Measurements from ENCODE around the gene ACADSB. TPM values are rescaled to one million over a fixed set of nuclear protein-coding genes. Genes with fewer than 3 reads are reported as not detected.

ACADSB gene
- total and polyA plus RNA-seq, 2 donors (not counting 1 experiment from before 2014, with no cell fraction given): 6.8 to 27.8 TPM

DNA sequence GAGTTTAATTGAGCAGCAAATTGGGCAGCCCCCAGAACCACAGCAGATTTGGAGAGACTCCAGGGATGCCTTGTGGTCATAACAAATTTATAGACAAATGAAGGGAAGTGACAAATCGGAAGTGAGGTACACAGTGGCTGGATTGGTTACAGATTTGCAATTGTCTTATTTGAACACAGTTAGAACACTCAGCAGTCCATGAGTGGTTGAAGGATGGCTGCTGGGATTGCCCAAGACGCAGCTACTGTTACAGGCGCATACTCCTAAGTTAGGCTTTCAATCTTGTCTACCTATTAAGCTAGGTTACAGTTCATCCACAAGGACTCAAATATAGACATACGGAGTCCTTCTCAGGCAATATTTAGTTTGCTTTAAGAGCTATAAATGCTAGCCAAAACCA, 7.4 kb downstream of the ACADSB start:
- Mint-ChIP-seq H3K9me3 (ENCODE audit: insufficient read depth) (no peaks in the 10 kb centered on the region), H3K4me3 (no peak overlapping the region), H3K27ac (no peak overlapping the region), H3K4me1 (no peaks in the 10 kb centered on the region), H3K27me3 (no peaks in the 10 kb centered on the region)
- POLR2A ChIA-PET: no interaction called here
- TF ChIP-seq, protein P1, sequence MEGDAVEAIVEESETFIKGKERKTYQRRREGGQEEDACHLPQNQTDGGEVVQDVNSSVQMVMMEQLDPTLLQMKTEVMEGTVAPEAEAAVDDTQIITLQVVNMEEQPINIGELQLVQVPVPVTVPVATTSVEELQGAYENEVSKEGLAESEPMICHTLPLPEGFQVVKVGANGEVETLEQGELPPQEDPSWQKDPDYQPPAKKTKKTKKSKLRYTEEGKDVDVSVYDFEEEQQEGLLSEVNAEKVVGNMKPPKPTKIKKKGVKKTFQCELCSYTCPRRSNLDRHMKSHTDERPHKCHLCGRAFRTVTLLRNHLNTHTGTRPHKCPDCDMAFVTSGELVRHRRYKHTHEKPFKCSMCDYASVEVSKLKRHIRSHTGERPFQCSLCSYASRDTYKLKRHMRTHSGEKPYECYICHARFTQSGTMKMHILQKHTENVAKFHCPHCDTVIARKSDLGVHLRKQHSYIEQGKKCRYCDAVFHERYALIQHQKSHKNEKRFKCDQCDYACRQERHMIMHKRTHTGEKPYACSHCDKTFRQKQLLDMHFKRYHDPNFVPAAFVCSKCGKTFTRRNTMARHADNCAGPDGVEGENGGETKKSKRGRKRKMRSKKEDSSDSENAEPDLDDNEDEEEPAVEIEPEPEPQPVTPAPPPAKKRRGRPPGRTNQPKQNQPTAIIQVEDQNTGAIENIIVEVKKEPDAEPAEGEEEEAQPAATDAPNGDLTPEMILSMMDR (IDR thresholded peaks at IDR 0.05): no peak
- TF ChIP-seq EZH2 (IDR thresholded peaks at IDR 0.05; ENCODE audit: borderline replicate concordance, insufficient read depth, low read depth, low read length, poor library complexity, severe bottlenecking): no peak
- ATAC-seq (ENCODE audit: low read depth) (no peak), DNase-seq (no peak)
- CTCF ChIA-PET: no interaction called here
- Histone ChIP-seq H4K20me1 (ENCODE audit: control insufficient read depth, insufficient read depth, low read length, poor library complexity, severe bottlenecking) (no peaks in the 10 kb centered on the region), H3K79me2 (ENCODE audit: control insufficient read depth, insufficient read depth, low read length) (peaks cover 8% of the 10 kb centered on the region), H3K36me3 (replicated peaks in 1 of 2; ENCODE audit: control extremely low read depth in 1 of 2, control insufficient read depth in 1 of 2, extremely low read depth in 1 of 2, insufficient read depth in 2 of 2, low read length in 1 of 2) (no peaks in the 10 kb centered on the region), H3K27me3 (replicated peaks in 1 of 4; ENCODE audit: control extremely low read depth in 1 of 4, control insufficient read depth in 3 of 4, insufficient read depth in 4 of 4, low read length in 3 of 4) (no peaks in the 10 kb centered on the region), H3K9ac (ENCODE audit: low read length) (no peak overlapping the region), H3K4me3 (ENCODE audit: control extremely low read depth in 1 of 5, extremely low read depth in 1 of 5, insufficient read depth in 1 of 5, low read depth in 2 of 5, low read length in 4 of 5) (no peak overlapping the region), H3K27ac (ENCODE audit: low read length in 2 of 2) (no peak overlapping the region), H3K4me1 (ENCODE audit: control insufficient read depth in 2 of 2, insufficient read depth in 2 of 2, low read length in 2 of 2) (no peaks in the 10 kb centered on the region), H3K9me3 (ENCODE audit: control extremely low read depth in 1 of 3, control insufficient read depth in 2 of 3, insufficient read depth in 1 of 3, low read length in 2 of 3) (no peaks in the 10 kb centered on the region), H2AFZ (ENCODE audit: insufficient read depth, low read depth, low read length, poor library complexity, severe bottlenecking) (no peak overlapping the region), H3K4me2 (replicated peaks; ENCODE audit: low read depth, low read length, poor library complexity, severe bottlenecking) (no peak overlapping the region)
- intact Hi-C loops (cut with micrococcal nuclease): no loop called here
- no CpG with 5 or more reads among the region's 4 CpGs for WGBS (ENCODE audit: insufficient coverage)

DNA sequence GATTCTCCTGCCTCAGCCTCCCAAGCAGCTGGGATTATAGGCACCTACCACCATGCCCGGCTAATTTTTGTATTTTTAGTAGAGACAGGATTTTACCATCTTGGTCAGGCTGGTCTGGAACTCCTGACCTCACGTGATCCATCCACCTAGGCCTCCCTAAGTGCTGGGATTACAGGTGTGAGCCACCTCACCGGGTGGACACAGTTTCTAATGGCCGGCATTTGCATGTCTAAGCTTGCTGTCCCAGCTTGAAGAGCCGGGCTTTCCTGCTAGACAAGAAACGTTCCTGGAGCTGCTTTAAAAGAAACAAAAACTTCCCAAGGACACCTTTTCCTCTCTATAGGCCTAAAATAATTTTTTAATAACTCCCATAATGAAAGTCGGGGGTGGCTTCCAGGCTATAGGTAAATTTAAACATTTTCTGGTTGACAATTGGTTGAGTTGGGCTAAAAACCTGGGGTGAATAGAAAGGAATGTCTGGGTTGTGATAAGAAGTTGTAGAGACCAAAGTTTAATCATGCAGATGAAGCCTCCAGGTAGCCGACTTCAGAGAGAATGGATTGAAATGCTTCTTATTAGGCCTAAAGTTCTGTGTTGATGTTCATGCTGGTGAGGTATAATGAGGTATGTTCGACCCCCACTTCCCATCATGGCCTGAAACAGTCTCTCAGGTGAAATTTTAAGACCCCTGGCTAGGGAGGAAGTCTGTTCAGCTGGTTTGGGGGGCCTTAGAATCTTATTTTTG, 8.8 kb downstream of the ACADSB start:
- Mint-ChIP-seq H3K27ac (no peak overlapping the region), H3K27me3 (no peaks in the 10 kb centered on the region), H3K9me3 (ENCODE audit: insufficient read depth) (no peaks in the 10 kb centered on the region), H3K4me1 (no peaks in the 10 kb centered on the region), H3K4me3 (no peak overlapping the region)
- no peak for DNase-seq
- Histone ChIP-seq H3K9ac (ENCODE audit: low read length) (no peak overlapping the region), H3K4me3 (ENCODE audit: control extremely low read depth in 1 of 5, extremely low read depth in 1 of 5, insufficient read depth in 1 of 5, low read depth in 2 of 5, low read length in 4 of 5) (no peak overlapping the region), H3K36me3 (replicated peaks in 1 of 2; ENCODE audit: control extremely low read depth in 1 of 2, control insufficient read depth in 1 of 2, extremely low read depth in 1 of 2, insufficient read depth in 2 of 2, low read length in 1 of 2) (no peaks in the 10 kb centered on the region), H3K4me2 (replicated peaks; ENCODE audit: low read depth, low read length, poor library complexity, severe bottlenecking) (no peak overlapping the region), H3K79me2 (ENCODE audit: control insufficient read depth, insufficient read depth, low read length) (no peaks in the 10 kb centered on the region), H3K27me3 (replicated peaks in 1 of 4; ENCODE audit: control extremely low read depth in 1 of 4, control insufficient read depth in 3 of 4, insufficient read depth in 4 of 4, low read length in 3 of 4) (no peaks in the 10 kb centered on the region), H3K27ac (ENCODE audit: low read length in 2 of 2) (no peak overlapping the region), H4K20me1 (ENCODE audit: control insufficient read depth, insufficient read depth, low read length, poor library complexity, severe bottlenecking) (no peaks in the 10 kb centered on the region), H3K9me3 (ENCODE audit: control extremely low read depth in 1 of 3, control insufficient read depth in 2 of 3, insufficient read depth in 1 of 3, low read length in 2 of 3) (no peaks in the 10 kb centered on the region), H2AFZ (ENCODE audit: insufficient read depth, low read depth, low read length, poor library complexity, severe bottlenecking) (no peak overlapping the region), H3K4me1 (ENCODE audit: control insufficient read depth in 2 of 2, insufficient read depth in 2 of 2, low read length in 2 of 2) (no peaks in the 10 kb centered on the region)
- 87% methylated on average over 4 of the region's 9 CpGs for WGBS (ENCODE audit: insufficient coverage)
- TF ChIP-seq, protein P1 (IDR thresholded peaks at IDR 0.05): no peak
- TF ChIP-seq EZH2 (IDR thresholded peaks at IDR 0.05; ENCODE audit: borderline replicate concordance, insufficient read depth, low read depth, low read length, poor library complexity, severe bottlenecking): no peak
- ATAC-seq (ENCODE audit: low read depth): no peak
- ChIA-PET CTCF (no interaction called here), POLR2A (no interaction called here)
- intact Hi-C loops (cut with micrococcal nuclease): no loop called here

All from B cell (primary cell).